NCI-H1436 treated with DMSO at 0.1 percent for 48 hours (cell line): ENCODE measurements around the gene BBOX1.
"Not testable (repeated sequence)": the region's sequence is repeated elsewhere in the genome, so short reads cannot be mapped to it uniquely, and the experiment has no call there.

ENCODE experiments used
- DNase-seq: peaks from one replicate; lab custom pipeline; 2025; lab: John Stamatoyannopoulos, UW

The BBOX1 gene

GRCh38 chr11:27129686-27130085 is 89.1 kb downstream of the BBOX1 start:
- no peak for DNase-seq

- DNase-seq, result no peak
These were observed 90.2 kb downstream of the BBOX1 start for GRCh38 chr11:27130806-27131205.

GRCh38 chr11:27135924-27136329 is 95.3 kb downstream of the BBOX1 start:
- DNase-seq, result not testable (repeated sequence)

GRCh38 chr11:27138716-27139115 is 98.1 kb downstream of the BBOX1 start:
- DNase-seq, result no peak

- DNase-seq, result no peak
These were observed 99.2 kb downstream of the BBOX1 start for GRCh38 chr11:27139742-27140367.

GRCh38 chr11:27141576-27141975 is 101.0 kb downstream of the BBOX1 start:
- no peak for DNase-seq

GRCh38 chr11:27147916-27148315 is 107.3 kb downstream of the BBOX1 start:
- no peak for DNase-seq

GRCh38 chr11:27148506-27148905 is 107.9 kb downstream of the BBOX1 start:
- DNase-seq, result no peak

GRCh38 chr11:27150098-27150497 is 109.5 kb downstream of the BBOX1 start:
- no peak for DNase-seq

- no peak for DNase-seq
These were observed 112.5 kb downstream of the BBOX1 start for GRCh38 chr11:27153136-27153535.

- DNase-seq, result no peak
These were observed 118.1 kb downstream of the BBOX1 start for GRCh38 chr11:27158456-27159334.

- no peak for DNase-seq
These were observed 118.7 kb downstream of the BBOX1 start for GRCh38 chr11:27159335-27159679.

- DNase-seq, result no peak
These were observed 120.5 kb downstream of the BBOX1 start for GRCh38 chr11:27161071-27161470.

GRCh38 chr11:27162237-27162636 is 121.6 kb downstream of the BBOX1 start:
- no peak for DNase-seq

- no peak for DNase-seq
These were observed 125.5 kb downstream of the BBOX1 start for GRCh38 chr11:27166130-27166529.

- DNase-seq, result no peak
These were observed 130.9 kb downstream of the BBOX1 start for GRCh38 chr11:27171376-27171958.

- DNase-seq, result no peak
These were observed 132.9 kb downstream of the BBOX1 start for GRCh38 chr11:27173545-27173944.

GRCh38 chr11:27174021-27174420 is 133.4 kb downstream of the BBOX1 start:
- no peak for DNase-seq

GRCh38 chr11:27174672-27175210 is 134.1 kb downstream of the BBOX1 start:
- no peak for DNase-seq

GRCh38 chr11:27175562-27175961 is 134.9 kb downstream of the BBOX1 start:
- DNase-seq, result not testable (repeated sequence)
